HEK293 (cell line): Measurements from ENCODE around the gene PDZK1IP1.

Source experiments
- CTCF ChIA-PET: fragments of 350-600 bp; formaldehyde crosslinking; extraction: SDS; loops from one replicate; lab custom pipeline; 2021; ENCODE audit warnings: antibody characterized with exemption; lab: Yijun Ruan, JAX
- POLR2A ChIA-PET: fragments of 300-600 bp; formaldehyde crosslinking; extraction: SDS; loops from one replicate; lab custom pipeline; 2020; ENCODE audit warnings: antibody characterized with exemption, inconsistent platforms; lab: Yijun Ruan, JAX
- H3K27ac ChIP-seq: fragments of 200-500 bp; sonication (Bioruptor generic); 2 replicates; pipeline ENCODE4 v1.5.1; 2014; ENCODE audit warnings: low read depth, low read length, control low read depth, inconsistent platforms; ENCODE audit errors: extremely low read depth
- H3K36me3 ChIP-seq, 2 experiments: fragments of 200-500 bp in 1 of 2; sonication (Bioruptor generic) in 1 of 2; 1 replicate in 1 of 2; 2 replicates in 1 of 2; pipeline ENCODE4 v1.5.1; 2014 to 2017; ENCODE audit warnings: inconsistent platforms in 2 of 2, low read length in 2 of 2; ENCODE audit not compliant: control insufficient read depth in 2 of 2, insufficient read depth in 1 of 2
- H3K4me1 ChIP-seq: fragments of 200-500 bp; sonication (Bioruptor generic); 2 replicates; pipeline ENCODE4 v1.5.1; 2014; ENCODE audit warnings: mild to moderate bottlenecking, low read length, inconsistent platforms; ENCODE audit not compliant: control insufficient read depth, insufficient read depth
- H3K4me3 ChIP-seq: 2 replicates; pipeline ENCODE4 v1.5.1; 2011; ENCODE audit warnings: low read depth, mild to moderate bottlenecking, control low read depth, low read length, moderate library complexity
- H3K9me3 ChIP-seq: fragments of 200-500 bp; sonication (Bioruptor generic); 2 replicates; pipeline ENCODE4 v1.5.1; 2014; ENCODE audit warnings: low read depth, low read length, inconsistent platforms; ENCODE audit not compliant: control insufficient read depth, insufficient read depth
- GLI4 ChIP-seq: fragments of 450-650 bp; formaldehyde crosslinking; IDR thresholded peaks from 2 replicates; pipeline ENCODE4 v1.5.1; 2016; ENCODE audit warnings: missing biosample characterization, missing genetic modification characterization
- HOXA7 ChIP-seq: sonication (generic); formaldehyde crosslinking; IDR thresholded peaks from 2 replicates; pipeline ENCODE4 v1.8.1; 2022; ENCODE audit warnings: missing genetic modification reagents, borderline replicate concordance
- PBX3 ChIP-seq: sonication (generic); formaldehyde crosslinking; IDR thresholded peaks from 2 replicates; pipeline ENCODE4 v1.8.1; 2022; ENCODE audit warnings: mild to moderate bottlenecking, moderate library complexity, missing genetic modification reagents
- SP2 ChIP-seq: fragments of 450-650 bp; formaldehyde crosslinking; IDR thresholded peaks from 2 replicates; pipeline ENCODE4 v1.5.1; 2016; ENCODE audit warnings: missing biosample characterization, missing genetic modification characterization
- WT1 ChIP-seq: fragments of 450-650 bp; formaldehyde crosslinking; IDR thresholded peaks from 2 replicates; pipeline ENCODE4 v1.5.1; 2016; ENCODE audit warnings: missing biosample characterization, missing genetic modification characterization
- ZBTB10 ChIP-seq: fragments of 450-650 bp; formaldehyde crosslinking; IDR thresholded peaks from 2 replicates; pipeline ENCODE4 v1.5.1; 2016; ENCODE audit warnings: missing biosample characterization, missing genetic modification characterization
- ZEB2 ChIP-seq: fragments of 450-650 bp; formaldehyde crosslinking; IDR thresholded peaks from 2 replicates; pipeline ENCODE4 v1.5.1; 2016; ENCODE audit warnings: missing biosample characterization, missing genetic modification characterization
- ZNF133 ChIP-seq: fragments of 450-650 bp; formaldehyde crosslinking; IDR thresholded peaks from 2 replicates; pipeline ENCODE4 v1.5.1; 2016; ENCODE audit warnings: missing biosample characterization, missing genetic modification characterization
- ZNF274 ChIP-seq, 2 experiments: fragments of 200-500 bp in 1 of 2; fragments of 450-650 bp in 1 of 2; sonication (Bioruptor generic) in 1 of 2; formaldehyde crosslinking in 1 of 2; IDR thresholded peaks; 2 replicates each; pipeline versions ENCODE4 v1.5.1 to v1.6.1; 2014 to 2016; ENCODE audit warnings: borderline replicate concordance in 1 of 2, inconsistent platforms in 1 of 2, low read length in 1 of 2, missing biosample characterization in 1 of 2, missing genetic modification characterization in 1 of 2
- ZNF366 ChIP-seq: fragments of 450-650 bp; formaldehyde crosslinking; conservative IDR thresholded peaks from 2 replicates; pipeline ENCODE4 v1.5.1; 2016; ENCODE audit warnings: missing biosample characterization, missing genetic modification characterization
- ZNF37A ChIP-seq: fragments of 450-650 bp; IDR thresholded peaks from 2 replicates; pipeline ENCODE4 v1.5.1; 2018; ENCODE audit warnings: missing biosample characterization, missing genetic modification characterization
- ZNF398 ChIP-seq: fragments of 450-650 bp; formaldehyde crosslinking; IDR thresholded peaks from 2 replicates; pipeline ENCODE4 v1.5.1; 2017; ENCODE audit warnings: missing biosample characterization, missing genetic modification characterization
- ZNF404 ChIP-seq: fragments of 450-650 bp; formaldehyde crosslinking; IDR thresholded peaks from 2 replicates; pipeline ENCODE4 v1.5.1; 2017; ENCODE audit warnings: missing biosample characterization, missing genetic modification characterization
- ZNF426 ChIP-seq: fragments of 450-650 bp; formaldehyde crosslinking; IDR thresholded peaks from 2 replicates; pipeline ENCODE4 v1.5.1; 2017; ENCODE audit warnings: missing biosample characterization, missing genetic modification characterization, mild to moderate bottlenecking, inconsistent platforms, moderate library complexity
- ZNF473 ChIP-seq: fragments of 450-650 bp; formaldehyde crosslinking; IDR thresholded peaks from 2 replicates; pipeline ENCODE4 v1.5.1; 2017; ENCODE audit warnings: missing biosample characterization, missing genetic modification characterization
- ZNF561 ChIP-seq: fragments of 450-650 bp; IDR thresholded peaks from 2 replicates; pipeline ENCODE4 v1.5.1; 2018; ENCODE audit warnings: missing biosample characterization, missing genetic modification characterization, borderline replicate concordance
- ZXDB ChIP-seq: fragments of 450-650 bp; formaldehyde crosslinking; IDR thresholded peaks from 2 replicates; pipeline ENCODE4 v1.5.1; 2016; ENCODE audit warnings: missing biosample characterization, missing genetic modification characterization

PDZK1IP1 gene

GRCh38 chr1:47211796-47212269 is 22.0 kb upstream of the PDZK1IP1 start:
- ChIA-PET CTCF (interaction anchor here (1.3 kb wide), 1 partner anchor 19 kb away, joined by 4 read pairs; no protein-coding TSS in a partner anchor), POLR2A (no interaction called here)
- no peak for TF ChIP-seq ZEB2 (tag by site-specific recombination)
- TF ChIP-seq ZNF426 (tag by site-specific recombination) = no peak
- no peak for TF ChIP-seq WT1
- no peak for TF ChIP-seq HOXA7 (CRISPR knock-in tag)
- TF ChIP-seq ZXDB (tag by site-specific recombination) = no peak
- Histone ChIP-seq H3K4me1 (no peaks in the 10 kb centered on the region), H3K36me3 (no peaks in the 10 kb centered on the region), H3K4me3 (no peak overlapping the region), H3K27ac (no peak overlapping the region), H3K9me3 (no peaks in the 10 kb centered on the region)

- TF ChIP-seq ZNF561 = no peak
- TF ChIP-seq SP2 (tag by site-specific recombination) = no peak
- no peak for TF ChIP-seq ZNF37A (tag by site-specific recombination)
- no peak for TF ChIP-seq GLI4 (tag by site-specific recombination)
- TF ChIP-seq ZNF398 (tag by site-specific recombination) = no peak
- TF ChIP-seq ZNF274 (IDR thresholded peaks at IDR 0.05; ENCODE audit: low read length) = no peak
- TF ChIP-seq ZNF274 (tag by site-specific recombination; IDR thresholded peaks at IDR 0.05; ENCODE audit: borderline replicate concordance) = no peak
- TF ChIP-seq ZNF366 (tag by site-specific recombination) = no peak
- TF ChIP-seq ZNF404 (tag by site-specific recombination) = no peak
- TF ChIP-seq ZNF133 (tag by site-specific recombination) = no peak
- H3K4me3 ChIP-seq = no peak overlapping the region
- no peaks in the 10 kb centered on the region for H3K36me3 ChIP-seq
- POLR2A ChIA-PET = no interaction called here
- CTCF ChIA-PET = interaction anchor here (1.1 to 1.3 kb wide), 2 partner anchors 11 to 18 kb away, joined by 3 to 4 read pairs; no protein-coding TSS in a partner anchor
- H3K27ac ChIP-seq = no peak overlapping the region
- H3K4me1 ChIP-seq = no peaks in the 10 kb centered on the region
- H3K9me3 ChIP-seq = no peaks in the 10 kb centered on the region
These were observed 20.8 kb upstream of the PDZK1IP1 start for GRCh38 chr1:47210666-47211065.

GRCh38 chr1:47209725-47210325 is 20.0 kb upstream of the PDZK1IP1 start:
- Histone ChIP-seq H3K36me3 (no peaks in the 10 kb centered on the region), H3K4me1 (no peaks in the 10 kb centered on the region), H3K4me3 (no peak overlapping the region), H3K27ac (no peak overlapping the region), H3K9me3 (no peaks in the 10 kb centered on the region)
- TF ChIP-seq ZBTB10 (no peak), ZNF473 (no peak), ZNF274 (IDR thresholded peaks at IDR 0.05; ENCODE audit: low read length) (no peak), ZNF274 (tag by site-specific recombination; IDR thresholded peaks at IDR 0.05; ENCODE audit: borderline replicate concordance) (no peak), PBX3 (CRISPR knock-in tag) (no peak)
- POLR2A ChIA-PET = no interaction called here
- CTCF ChIA-PET = interaction anchor here (1.1 kb wide), 1 partner anchor 12 kb away, joined by 3 read pairs; no protein-coding TSS in a partner anchor
